Thyroid gland (tissue), 4 donors: ENCODE measurements around the gene TUBB2B. TPM values are rescaled to one million over a fixed set of nuclear protein-coding genes. Genes with fewer than 3 reads are reported as not detected.

Experiments used
- DNase-seq, 2 donors: peaks; one replicate each; pipeline ENCODE4 v3.0.0-alpha.2; 2019
- H3K27ac ChIP-seq, 3 donors: fragments of 200-600 bp; sonication (generic); 1 replicate in 2 of 3; 2 replicates in 1 of 3; pipeline ENCODE4 v1.5.1; 2016 to 2019; ENCODE audit warnings: mild to moderate bottlenecking in 1 of 3, moderate library complexity in 1 of 3
- H3K27me3 ChIP-seq: fragments of 200-600 bp; sonication (generic); one replicate; pipeline ENCODE4 v1.5.1; 2019
- H3K36me3 ChIP-seq, 2 donors: fragments of 200-600 bp; sonication (generic); one replicate each; pipeline ENCODE4 v1.5.1; 2016 to 2019
- H3K4me1 ChIP-seq, 2 donors: fragments of 200-600 bp; sonication (generic); one replicate each; pipeline ENCODE4 v1.5.1; 2017 to 2019
- H3K4me3 ChIP-seq, 3 donors: fragments of 200-600 bp; sonication (generic); replicated peaks in 1 of 3; 1 replicate in 2 of 3; 2 replicates in 1 of 3; pipeline ENCODE4 v1.5.1; 2016; ENCODE audit warnings: mild to moderate bottlenecking in 1 of 3
- H3K9me3 ChIP-seq: fragments of 200-600 bp; sonication (generic); one replicate; pipeline ENCODE4 v1.5.1; 2017
- CTCF ChIP-seq, 6 experiments: fragments of 200-600 bp in 3 of 6; fragments of 450-650 bp in 3 of 6; sonication (generic) in 3 of 6; IDR thresholded peaks; one replicate each; pipeline ENCODE4 v1.5.1; 2016 to 2019; ENCODE audit warnings: antibody characterized with exemption in 6 of 6, mild to moderate bottlenecking in 2 of 6, inconsistent platforms in 1 of 6, moderate library complexity in 1 of 6
- POLR2A ChIP-seq, 2 donors: fragments of 450-650 bp; IDR thresholded peaks; one replicate each; pipeline ENCODE4 v1.6.1; 2017; ENCODE audit warnings: antibody characterized with exemption in 2 of 2, mild to moderate bottlenecking in 2 of 2, moderate library complexity in 1 of 2
- WGBS, 2 donors: methylation state at CpG; one replicate each; pipeline ENCODE4 v1.1.5; 2017; 5-methylcytosine and 5-hydroxymethylcytosine counted together
- intact Hi-C: fragments of 100-400 bp; cut with DNase I; formaldehyde crosslinking; loops from one replicate; pipeline ENCODE4 v1.15.1; 2023
- total RNA-seq, 4 donors: library from RNA; depleted of rRNA; stranded (reverse); fragments of >200 nt; gene quantifications; one replicate each; pipeline ENCODE4 v1.2.3, GENCODE V29; 2016

The TUBB2B gene
- total RNA-seq, 4 donors from 2014 or later = 1.1 to 6.1 (median 3.5) TPM; not detected in 1

- WGBS, 2 donors = 39 to 46% methylated on average over 5 of the region's 5 CpGs
- TF ChIP-seq POLR2A (IDR thresholded peaks at IDR 0.05) = no peak
- no peak for TF ChIP-seq CTCF (IDR thresholded peaks at IDR 0.05)
- Histone ChIP-seq H3K36me3 (peaks cover 11 to 14% of the 10 kb centered on the region in 2 donors), H3K27ac (no peak overlapping the region), H3K9me3 (no peaks in the 10 kb centered on the region), H3K4me3 (no peak overlapping the region), H3K4me1 (peaks cover 0 to 8% of the 10 kb centered on the region in 2 donors), H3K27me3 (no peaks in the 10 kb centered on the region)
- intact Hi-C loops = no loop called here
- peak; percentile 43 to 66 for DNase-seq
Measured at GRCh38 chr6:3267162-3267561, 39.7 kb upstream of the TUBB2B start.

GRCh38 chr6:3266170-3266569 is 38.7 kb upstream of the TUBB2B start:
- no peak for DNase-seq
- Histone ChIP-seq H3K36me3 (peaks cover 7 to 14% of the 10 kb centered on the region in 2 donors), H3K9me3 (no peaks in the 10 kb centered on the region), H3K27ac (no peak overlapping the region), H3K4me1 (peaks cover 9 to 18% of the 10 kb centered on the region in 2 donors), H3K27me3 (no peaks in the 10 kb centered on the region), H3K4me3 (no peak overlapping the region)
- intact Hi-C loops = no loop called here
- TF ChIP-seq POLR2A (IDR thresholded peaks at IDR 0.05) (no peak), CTCF (IDR thresholded peaks at IDR 0.05) (no peak)
- 55 to 60% methylated on average over 8 of the region's 9 CpGs for WGBS, 2 donors

- Histone ChIP-seq H3K9me3 (no peaks in the 10 kb centered on the region), H3K4me1 (peaks cover 14 to 23% of the 10 kb centered on the region in 2 donors), H3K36me3 (peaks cover 7 to 14% of the 10 kb centered on the region in 2 donors), H3K4me3 (no peak overlapping the region), H3K27me3 (no peaks in the 10 kb centered on the region), H3K27ac (no peak overlapping the region)
- 71 to 72% methylated on average over 9 of the region's 9 CpGs for WGBS, 2 donors
- intact Hi-C loops = no loop called here
- no peak for TF ChIP-seq CTCF (IDR thresholded peaks at IDR 0.05)
- no peak for TF ChIP-seq POLR2A (IDR thresholded peaks at IDR 0.05)
- no peak for DNase-seq
Measured at GRCh38 chr6:3265671-3266070, 38.2 kb upstream of the TUBB2B start.

- 84 to 92% methylated on average over 3 of the region's 3 CpGs for WGBS, 2 donors
- TF ChIP-seq CTCF (IDR thresholded peaks at IDR 0.05) (no peak), POLR2A (IDR thresholded peaks at IDR 0.05) (no peak)
- Histone ChIP-seq H3K36me3 (peaks cover 0 to 11% of the 10 kb centered on the region in 2 donors), H3K9me3 (no peaks in the 10 kb centered on the region), H3K4me1 (peaks cover 25 to 33% of the 10 kb centered on the region in 2 donors), H3K4me3 (no peak overlapping the region), H3K27ac (no peak overlapping the region), H3K27me3 (no peaks in the 10 kb centered on the region)
- DNase-seq = no peak
- intact Hi-C loops = no loop called here
Measured at GRCh38 chr6:3264356-3264755, 36.9 kb upstream of the TUBB2B start.

- 83 to 93% methylated on average over 6 of the region's 6 CpGs for WGBS, 2 donors
- intact Hi-C loops = no loop called here
- no peak for TF ChIP-seq POLR2A (IDR thresholded peaks at IDR 0.05)
- TF ChIP-seq CTCF (IDR thresholded peaks at IDR 0.05) = no peak
- Histone ChIP-seq H3K4me3 (no peak overlapping the region), H3K4me1 (peaks cover 25 to 33% of the 10 kb centered on the region in 2 donors), H3K27ac (no peak overlapping the region), H3K9me3 (no peaks in the 10 kb centered on the region), H3K36me3 (peaks cover 0 to 8% of the 10 kb centered on the region in 2 donors), H3K27me3 (no peaks in the 10 kb centered on the region)
- DNase-seq = no peak
Measured at GRCh38 chr6:3263096-3263495, 35.6 kb upstream of the TUBB2B start.
